ENCODE data around the gene B3GAT2.

- TF ChIP-seq CTCF (optimal IDR thresholded peaks at IDR 0.05 in 1 of 3, IDR thresholded peaks at IDR 0.05 in 1 of 3, conservative IDR thresholded peaks at IDR 0.05 in 1 of 3; ENCODE audit: extremely low read depth in 1 of 3, insufficient read depth in 2 of 3, low read length in 3 of 3) (no peak), EZH2 (IDR thresholded peaks at IDR 0.05; ENCODE audit: low read length) (no peak)
These were observed 96.8 kb downstream of the B3GAT2 start for GRCh38 chr6:70860045-70860444.
